ENCODE data around the gene ESYT2. TPM values are rescaled to one million over a fixed set of nuclear protein-coding genes. Genes with fewer than 3 reads are reported as not detected.

The ESYT2 gene
- total and polyA plus RNA-seq, 9 of the 15 experiments (the other 6 are each of a cell fraction or from before 2014, with no cell fraction given) = 5.8 to 86.9 (median 64.7) TPM

GRCh38 chr7:158753900-158754299, 75.4 kb downstream of the ESYT2 start:
- no TSS peak for BruUV-seq (replicated peaks)
- TF ChIP-seq RREB1 (CRISPR knock-in tag; IDR thresholded peaks at IDR 0.05) = no peak
- no peak for TF ChIP-seq RBBP5 (IDR thresholded peaks at IDR 0.05; ENCODE audit: borderline replicate concordance, insufficient read depth, low read length, poor library complexity, severe bottlenecking)
- no peak for TF ChIP-seq TAF15 (IDR thresholded peaks at IDR 0.05; ENCODE audit: low read depth, low read length)
- TF ChIP-seq ZBTB9 (CRISPR knock-in tag; IDR thresholded peaks at IDR 0.05) = no peak
- no peak for TF ChIP-seq HDAC8 (tag; IDR thresholded peaks at IDR 0.05)
- no peak for TF ChIP-seq NCOA2 (IDR thresholded peaks at IDR 0.05; ENCODE audit: partially characterized antibody in 2 of 2)
- no peak for TF ChIP-seq BRCA1 (IDR thresholded peaks at IDR 0.05)
- TF ChIP-seq BRCA1 (CRISPR knock-in tag; IDR thresholded peaks at IDR 0.05) = no peak
- no peak for TF ChIP-seq AFF4 (CRISPR knock-in tag; IDR thresholded peaks at IDR 0.05)
- TF ChIP-seq NFATC3 (IDR thresholded peaks at IDR 0.05) = no peak
- no peak for TF ChIP-seq CBX8 (IDR thresholded peaks at IDR 0.05; ENCODE audit: borderline replicate concordance, extremely low read depth, low read depth, low read length, poor library complexity, severe bottlenecking)

More at GRCh38 chr7:158753900-158754299, 75.4 kb downstream of the ESYT2 start:
- Histone ChIP-seq H2AFZ (ENCODE audit: low read depth, low read length) (no peak overlapping the region), H3K36me3 (ENCODE audit: control insufficient read depth, insufficient read depth, low read length) (peaks cover 59% of the 10 kb centered on the region), H3K79me2 (ENCODE audit: control insufficient read depth, insufficient read depth, low read length) (no peaks in the 10 kb centered on the region), H3K9me1 (ENCODE audit: control insufficient read depth, insufficient read depth, low read length) (no peaks in the 10 kb centered on the region), H3K4me1 (replicated peaks in 1 of 2; ENCODE audit: control insufficient read depth in 2 of 2, insufficient read depth in 2 of 2, low read length in 2 of 2) (no peaks in the 10 kb centered on the region; a peak in 1 of 5 replicates), H3K27ac (ENCODE audit: extremely low read depth, low read depth, low read length) (no peak overlapping the region), H3K9me3 (replicated peaks; ENCODE audit: control insufficient read depth, insufficient read depth, low read depth, low read length) (no peaks in the 10 kb centered on the region), H3K27me3 (ENCODE audit: control insufficient read depth in 2 of 2, insufficient read depth in 2 of 2, low read length in 2 of 2) (no peaks in the 10 kb centered on the region), H4K20me1 (replicated peaks; ENCODE audit: control insufficient read depth, insufficient read depth, low read length) (no peaks in the 10 kb centered on the region), H3K4me3 (no peak overlapping the region), H3K9ac (ENCODE audit: insufficient read depth in 1 of 2, low read depth in 2 of 2, low read length in 2 of 2) (no peak overlapping the region), H3K4me2 (ENCODE audit: insufficient read depth, low read length) (no peak overlapping the region)
- 87% methylated on average over 5 of the region's 5 CpGs for WGBS (ENCODE audit: insufficient coverage, low coverage, missing lambda C conversion rate)
- in situ Hi-C loops (cut with MboI) (no loop called here), intact Hi-C loops (cut with micrococcal nuclease) (no loop called here)
- FAIRE-seq (no peak), DNase-seq (ENCODE audit: extremely low read depth in 1 of 4, low spot score in 3 of 4) (no peak), ATAC-seq (peak; percentile 42; the same call in 2 of the 3 replicates)
- CTCF ChIA-PET (ENCODE audit: low intra/inter-chr PET ratio) = no interaction called here
- POLR2A ChIA-PET = interaction anchor here (0.6 to 1.7 kb wide), 3 partner anchors 9 to 1204 kb away, joined by 3 read pairs; no protein-coding TSS in a partner anchor

All from K562 (cell line).